SK-N-SH (cell line): ENCODE results near the gene MAP3K13. TPM values are rescaled to one million over a fixed set of nuclear protein-coding genes. Genes with fewer than 3 reads are reported as not detected.

Experiments used
- CTCF ChIA-PET: fragments of 300-600, 350-600 bp; formaldehyde crosslinking; extraction: SDS; loops from one replicate; lab custom pipeline; 2021; lab: Yijun Ruan, JAX
- POLR2A ChIA-PET: fragments of 350-600 bp; sonication (Branson Sonifier 250); formaldehyde crosslinking; extraction: SDS; loops from one replicate; lab custom pipeline; 2020; ENCODE audit warnings: antibody characterized with exemption, inconsistent platforms; lab: Yijun Ruan, JAX
- DNase-seq: peaks from one replicate; pipeline ENCODE4 v3.0.0; 2012
- H2AFZ ChIP-seq: fragments of 200-600 bp; sonication (generic); 2 replicates; pipeline ENCODE4 v1.8.1; 2016; ENCODE audit warnings: antibody characterized with exemption, mild to moderate bottlenecking, low read depth
- H3F3A ChIP-seq: fragments of 200-600 bp; sonication (generic); replicated peaks from 2 replicates; pipeline ENCODE3; 2016; ENCODE audit warnings: antibody characterized with exemption, mild to moderate bottlenecking; ENCODE audit not compliant: insufficient read depth
- H3K27ac ChIP-seq, 2 experiments: fragments of 200-500 bp in 1 of 2; fragments of 200-600 bp in 1 of 2; sonication (Bioruptor generic) in 1 of 2; sonication (generic), shearing (Covaris generic) in 1 of 2; 2 replicates each; pipeline versions ENCODE4 v1.5.1 to v1.6.1; 2014 to 2016; ENCODE audit warnings: low read depth in 2 of 2, inconsistent platforms in 1 of 2, low read length in 1 of 2, mild to moderate bottlenecking in 1 of 2, mixed read lengths in 1 of 2
- H3K27me3 ChIP-seq: fragments of 200-600 bp; sonication (generic), shearing (Covaris generic); 2 replicates; pipeline ENCODE4 v1.6.1; 2016; ENCODE audit warnings: mixed run types; ENCODE audit not compliant: insufficient read depth
- H3K36me3 ChIP-seq, 2 experiments: fragments of 200-500 bp in 1 of 2; fragments of 200-600 bp in 1 of 2; sonication (Bioruptor generic) in 1 of 2; sonication (generic) in 1 of 2; replicated peaks in 1 of 2; 2 replicates each; pipeline versions ENCODE3 to v1.5.1; 2014 to 2016; ENCODE audit warnings: low read length in 1 of 2, mild to moderate bottlenecking in 1 of 2; ENCODE audit not compliant: insufficient read depth in 2 of 2, control insufficient read depth in 1 of 2
- H3K4me1 ChIP-seq, 2 experiments: fragments of 200-500 bp in 1 of 2; fragments of 200-600 bp in 1 of 2; sonication (Bioruptor generic) in 1 of 2; sonication (generic), shearing (Covaris generic) in 1 of 2; 2 replicates each; pipeline versions ENCODE4 v1.5.1 to v1.6.1; 2014 to 2016; ENCODE audit warnings: low read depth in 1 of 2, low read length in 1 of 2, mixed run types in 1 of 2; ENCODE audit not compliant: insufficient read depth in 2 of 2, control insufficient read depth in 1 of 2
- H3K4me2 ChIP-seq: fragments of 200-600 bp; sonication (generic), shearing (Covaris generic); 2 replicates; pipeline ENCODE4 v1.6.1; 2017; ENCODE audit warnings: mixed run types
- H3K4me3 ChIP-seq, 2 experiments: fragments of 200-500 bp in 1 of 2; fragments of 200-600 bp in 1 of 2; sonication (Bioruptor generic) in 1 of 2; sonication (generic), shearing (Covaris generic) in 1 of 2; 2 replicates each; pipeline versions ENCODE4 v1.5.1 to v1.8.1; 2014 to 2016; ENCODE audit warnings: low read depth in 2 of 2, inconsistent platforms in 1 of 2, low read length in 1 of 2, mild to moderate bottlenecking in 1 of 2, mixed read lengths in 1 of 2, moderate library complexity in 1 of 2
- H3K79me2 ChIP-seq: fragments of 200-600 bp; sonication (generic); 2 replicates; pipeline ENCODE4 v1.8.1; 2017; ENCODE audit warnings: mild to moderate bottlenecking; ENCODE audit not compliant: insufficient read depth
- H3K9ac ChIP-seq: fragments of 200-600 bp; sonication (generic); 2 replicates; pipeline ENCODE4 v1.6.1; 2017; ENCODE audit warnings: mixed run types
- H3K9me2 ChIP-seq: fragments of 200-600 bp; sonication (generic); 2 replicates; pipeline ENCODE4 v1.6.1; 2017; ENCODE audit warnings: mixed run types
- H3K9me3 ChIP-seq: fragments of 200-600 bp; sonication (generic); 2 replicates; pipeline ENCODE4 v1.6.1; 2017; ENCODE audit warnings: mixed run types, mild to moderate bottlenecking, moderate library complexity
- H4K20me1 ChIP-seq: fragments of 200-600 bp; sonication (generic); 2 replicates; pipeline ENCODE4 v1.6.1; 2017; ENCODE audit warnings: mild to moderate bottlenecking, mixed run types; ENCODE audit not compliant: insufficient read depth
- CHD2 ChIP-seq: fragments of 150-350 bp; IDR thresholded peaks from 2 replicates; pipeline ENCODE4 v1.6.1; 2018; ENCODE audit warnings: low read length; ENCODE audit not compliant: partially characterized antibody
- CTCF ChIP-seq: fragments of 200-600 bp; sonication (generic); IDR thresholded peaks from 2 replicates; pipeline ENCODE4 v1.6.1; 2017; ENCODE audit warnings: antibody characterized with exemption, mild to moderate bottlenecking, moderate library complexity
- ELF1 ChIP-seq: IDR thresholded peaks from 2 replicates; pipeline ENCODE4 v1.4.0; 2012
- EP300 ChIP-seq, 2 experiments: IDR thresholded peaks; 2 replicates each; pipeline versions ENCODE4 v1.4.0 to v1.6.1; 2012; ENCODE audit warnings: borderline replicate concordance in 1 of 2, low read depth in 1 of 2, low read length in 1 of 2
- EZH2phosphoT487 ChIP-seq: fragments of 200-600 bp; sonication (generic); IDR thresholded peaks from 2 replicates; pipeline ENCODE4 v1.6.1; 2017; ENCODE audit warnings: low read depth, mixed run types, mild to moderate bottlenecking, antibody characterized with exemption, moderate library complexity, borderline replicate concordance
- FOXJ3 ChIP-seq: sonication (generic); formaldehyde crosslinking; IDR thresholded peaks from 2 replicates; pipeline ENCODE4 v1.5.1; 2020; ENCODE audit warnings: mild to moderate bottlenecking, missing genetic modification reagents
- GATA2 ChIP-seq: sonication (generic); formaldehyde crosslinking; IDR thresholded peaks from 2 replicates; pipeline ENCODE4 v1.5.0; 2020; ENCODE audit warnings: mild to moderate bottlenecking, missing genetic modification reagents
- IRF3 ChIP-seq: fragments of 150-350 bp; IDR thresholded peaks from 2 replicates; pipeline ENCODE4 v1.6.1; 2016; ENCODE audit warnings: mild to moderate bottlenecking, low read depth, low read length
- MXI1 ChIP-seq: IDR thresholded peaks from 2 replicates; pipeline ENCODE4 v1.6.1; 2012; ENCODE audit warnings: mild to moderate bottlenecking, low read depth, low read length, improper control_type of control experiment
- NFIC ChIP-seq: IDR thresholded peaks from 2 replicates; pipeline ENCODE4 v1.4.0; 2012; ENCODE audit warnings: borderline replicate concordance
- NRF1 ChIP-seq: IDR thresholded peaks from 2 replicates; pipeline ENCODE4 v1.6.1; 2012; ENCODE audit warnings: low read depth, mild to moderate bottlenecking, low read length
- POLR2AphosphoS5 ChIP-seq: IDR thresholded peaks from 2 replicates; pipeline ENCODE4 v1.6.1; 2012; ENCODE audit warnings: low read depth, low read length
- RAD21 ChIP-seq: IDR thresholded peaks from 2 replicates; pipeline ENCODE4 v1.6.1; 2012; ENCODE audit warnings: mild to moderate bottlenecking, low read length
- RCOR1 ChIP-seq: fragments of 150-350 bp; IDR thresholded peaks from 2 replicates; pipeline ENCODE4 v1.6.1; 2017; ENCODE audit warnings: antibody characterized with exemption, low read length
- REST ChIP-seq: IDR thresholded peaks from 2 replicates; pipeline ENCODE4 v1.6.1; 2012; ENCODE audit warnings: mild to moderate bottlenecking, low read depth, low read length, moderate library complexity
- RFX5 ChIP-seq: IDR thresholded peaks from 2 replicates; pipeline ENCODE4 v1.6.1; 2012; ENCODE audit warnings: mild to moderate bottlenecking, improper control_type of control experiment, low read length
- SIN3A ChIP-seq: IDR thresholded peaks from 2 replicates; pipeline ENCODE4 v1.6.1; 2012; ENCODE audit warnings: low read depth, mild to moderate bottlenecking, low read length, moderate library complexity, borderline replicate concordance
- SMC3 ChIP-seq: IDR thresholded peaks from 2 replicates; pipeline ENCODE4 v1.6.1; 2012; ENCODE audit warnings: low read depth, low read length, improper control_type of control experiment
- TAF1 ChIP-seq: IDR thresholded peaks from 2 replicates; pipeline ENCODE4 v1.6.1; 2012; ENCODE audit warnings: low read depth, mild to moderate bottlenecking, low read length, moderate library complexity, borderline replicate concordance
- TEAD4 ChIP-seq: IDR thresholded peaks from 2 replicates; pipeline ENCODE4 v1.4.0; 2012; ENCODE audit warnings: mild to moderate bottlenecking, borderline replicate concordance; ENCODE audit not compliant: insufficient read depth
- USF2 ChIP-seq: fragments of 150-350 bp; IDR thresholded peaks from 2 replicates; pipeline ENCODE4 v1.6.1; 2017; ENCODE audit warnings: antibody characterized with exemption, low read length, low read depth, borderline replicate concordance
- WGBS: methylation state at CpG from one replicate; pipeline ENCODE4 v1.1.6; 2017; ENCODE audit warnings: low lambda C conversion rate; 5-methylcytosine and 5-hydroxymethylcytosine counted together
- polyA plus RNA-seq, 3 experiments: library from polyadenylated mRNA; depleted of rRNA; stranded (reverse); fragments of >200 nt; gene quantifications; 2 replicates each; pipeline ENCODE4 v1.2.3, GENCODE V29; 2012

The MAP3K13 gene
- polyA plus RNA-seq, 1 of the 3 experiments (the other 2 are of a cell fraction), result 9.1 TPM

- TF ChIP-seq EZH2phosphoT487, result no peak
- no peak for TF ChIP-seq NFIC
- TF ChIP-seq SMC3, result no peak
- no peak for TF ChIP-seq SIN3A
- TF ChIP-seq NRF1, result no peak
- no peak for TF ChIP-seq RFX5
- TF ChIP-seq REST, result no peak
- TF ChIP-seq IRF3, result no peak
- no peak for TF ChIP-seq TEAD4
- TF ChIP-seq TAF1, result no peak
- no peak for TF ChIP-seq USF2
- H3K79me2 ChIP-seq, result no peaks in the 10 kb centered on the region
- H3K4me2 ChIP-seq, result no peak overlapping the region
- ChIA-PET POLR2A (no interaction called here), CTCF (no interaction called here)
- H3K36me3 ChIP-seq, result no peaks in the 10 kb centered on the region
- DNase-seq, result no peak
- H3K27ac ChIP-seq, result no peak overlapping the region
- H2AFZ ChIP-seq, result no peak overlapping the region
- H3K4me3 ChIP-seq, result no peak overlapping the region
- H3K4me1 ChIP-seq, result no peaks in the 10 kb centered on the region
- no peaks in the 10 kb centered on the region for H3K9me2 ChIP-seq
- H3K9me3 ChIP-seq, result no peaks in the 10 kb centered on the region
- H3F3A ChIP-seq, result no peaks in the 10 kb centered on the region
- H3K27me3 ChIP-seq, result no peaks in the 10 kb centered on the region
- no peaks in the 10 kb centered on the region for H4K20me1 ChIP-seq
- 97% methylated on average over 2 of the region's 2 CpGs for WGBS
- H3K9ac ChIP-seq, result no peak overlapping the region
Measured at GRCh38 chr3:185339945-185340344, 23.0 kb upstream of the MAP3K13 start.

GRCh38 chr3:185340751-185341150, 22.2 kb upstream of the MAP3K13 start:
- no peaks in the 10 kb centered on the region for H3K9me2 ChIP-seq
- no peaks in the 10 kb centered on the region for H3K27me3 ChIP-seq
- no peaks in the 10 kb centered on the region for H3K4me1 ChIP-seq
- 95% methylated on average over 2 of the region's 2 CpGs for WGBS
- no peak overlapping the region for H3K27ac ChIP-seq
- no peak overlapping the region for H2AFZ ChIP-seq
- H3K4me3 ChIP-seq, result no peak overlapping the region
- H3F3A ChIP-seq, result no peaks in the 10 kb centered on the region
- H4K20me1 ChIP-seq, result no peaks in the 10 kb centered on the region
- POLR2A ChIA-PET, result no interaction called here
- no peaks in the 10 kb centered on the region for H3K36me3 ChIP-seq
- H3K79me2 ChIP-seq, result no peaks in the 10 kb centered on the region
- CTCF ChIA-PET, result no interaction called here
- H3K9ac ChIP-seq, result no peak overlapping the region
- TF ChIP-seq GATA2 (no peak), EP300 (IDR thresholded peaks at IDR 0.05; ENCODE audit: borderline replicate concordance in 1 of 2, low read depth in 1 of 2, low read length in 1 of 2) (no peak), CTCF (no peak), ELF1 (no peak), RCOR1 (no peak), MXI1 (no peak), RFX5 (no peak), CHD2 (no peak), POLR2AphosphoS5 (no peak), NRF1 (no peak), RAD21 (no peak), FOXJ3 (CRISPR knock-in tag) (no peak)
- DNase-seq, result no peak
- no peak overlapping the region for H3K4me2 ChIP-seq
- no peaks in the 10 kb centered on the region for H3K9me3 ChIP-seq
